Activated CD4-positive, alpha-beta T cell treated with anti-CD3 and anti-CD28 coated beads, Interleukin-2, amount 50 U/mL, for 48 hours (primary cell): ENCODE results near the gene RHEBL1.

Experiments
- DNase-seq, 2 experiments: peaks; one replicate each; pipeline ENCODE4 v3.0.0-alpha.2; 2020

Gene RHEBL1

GRCh38 chr12:49069507-49070346 lies at the start of gene RHEBL1:
RHEBL1 (minus strand) TSS chr12:49069979; CDS start chr12:49069785, 194 bp downstream.
- peak; percentile 99 for DNase-seq

DNA sequence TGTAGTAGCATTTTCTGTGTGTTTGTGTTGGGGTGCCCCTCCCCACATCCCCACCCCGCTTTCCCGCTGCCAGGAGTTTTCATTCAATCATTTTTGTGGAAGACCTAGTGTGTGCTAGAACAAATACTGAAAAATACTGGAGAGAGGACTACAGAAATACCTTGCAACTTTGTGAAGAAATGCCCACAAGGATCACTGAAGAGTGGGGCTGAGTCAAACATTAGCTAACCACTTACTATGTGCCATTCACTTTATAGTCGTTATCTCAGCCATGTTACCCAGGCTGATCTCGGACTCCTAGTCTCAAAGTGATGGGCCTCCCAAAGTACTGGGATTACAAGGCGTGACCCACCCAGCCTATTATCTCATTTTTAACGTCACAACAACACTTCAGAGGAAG lies 41.4 kb upstream of the RHEBL1 start:
- DNase-seq, result no peak

DNA sequence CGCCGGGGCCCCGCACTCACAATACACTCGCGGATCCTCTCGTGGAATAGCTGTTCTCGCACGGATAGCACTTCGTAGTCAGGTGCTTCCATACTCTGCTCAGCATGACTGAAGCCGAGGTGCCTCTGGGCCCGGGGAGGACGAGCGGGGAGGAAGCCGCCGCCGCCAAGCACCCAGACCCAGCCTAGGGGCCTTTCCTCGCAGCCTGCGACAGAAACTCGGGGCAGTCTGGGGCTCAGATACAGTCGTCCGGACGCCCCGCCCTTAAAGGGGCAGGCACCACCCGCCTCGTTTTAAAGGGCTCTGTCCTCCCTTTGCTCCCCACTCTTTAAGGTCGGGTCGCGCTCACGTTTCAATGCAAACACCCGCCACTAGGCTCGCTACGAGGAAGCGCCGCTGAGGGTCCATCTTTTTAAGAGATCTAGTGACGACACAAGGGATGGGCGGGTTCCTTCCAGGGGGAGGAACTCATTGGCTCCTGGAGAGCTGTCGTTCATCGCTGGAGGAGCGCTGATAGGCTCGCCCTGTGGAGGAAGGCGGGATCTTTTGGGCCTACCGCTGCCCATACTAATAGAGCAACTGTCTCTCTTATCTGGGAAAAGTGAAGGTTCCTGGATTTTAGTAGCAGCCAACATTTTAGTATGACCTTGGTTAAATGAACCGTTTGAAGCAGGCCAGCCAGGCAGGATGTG lies 40.8 kb upstream of the RHEBL1 start, which contains the start of gene LMBR1L:
LMBR1L (minus strand) TSS at position 384 of the 692 bp plus-strand sequence; CDS start at position 92, 292 bp downstream.
- peak; percentile 93 to 96 for DNase-seq

DNA sequence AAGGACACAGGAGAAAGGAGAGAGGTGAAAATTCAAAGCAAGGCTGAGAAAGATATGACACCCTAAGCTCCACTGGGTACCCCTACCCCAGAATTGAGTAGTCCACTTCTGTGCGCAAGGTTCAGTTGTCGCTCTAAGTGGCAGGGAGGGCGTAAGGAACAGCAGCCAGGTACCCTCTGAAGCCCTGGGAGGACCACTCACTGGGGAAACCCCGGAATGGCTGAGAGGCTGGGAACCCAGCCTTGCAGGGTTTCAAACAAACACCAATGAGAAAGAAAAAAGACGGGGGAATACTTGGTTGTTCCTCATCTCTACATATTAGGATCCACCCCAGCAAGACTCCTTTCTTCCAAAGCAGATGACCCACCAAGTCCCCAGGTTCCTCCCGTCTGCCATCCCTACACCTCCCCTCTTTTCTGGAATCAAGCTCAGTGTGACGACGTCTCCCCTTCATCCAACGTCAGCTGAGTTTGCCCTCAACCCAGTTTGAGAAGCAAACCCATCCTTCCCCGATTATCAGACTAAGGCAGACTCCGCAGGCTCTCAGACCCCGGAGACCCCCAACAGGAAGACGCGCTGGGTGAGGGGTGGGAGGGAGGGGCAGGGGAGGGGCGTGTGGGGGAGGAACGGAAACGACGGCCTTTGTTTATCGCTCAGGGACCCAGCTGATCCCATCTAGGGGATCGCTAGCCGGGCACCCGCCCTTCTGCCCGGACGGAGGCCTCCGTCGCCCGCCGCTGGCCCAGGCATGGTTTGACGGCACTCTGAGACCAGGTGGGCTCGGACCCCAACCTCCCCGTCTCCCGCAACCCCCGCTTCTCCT lies 40.1 kb upstream of the RHEBL1 start:
- DNase-seq, result no peak

- no peak for DNase-seq
Observed at GRCh38 chr12:49108958-49109404, 39.2 kb upstream of the RHEBL1 start.

- no peak for DNase-seq
Observed at GRCh38 chr12:49105504-49106084, 35.8 kb upstream of the RHEBL1 start.

- no peak for DNase-seq
Observed at GRCh38 chr12:49104822-49105221, 35.0 kb upstream of the RHEBL1 start.

DNA sequence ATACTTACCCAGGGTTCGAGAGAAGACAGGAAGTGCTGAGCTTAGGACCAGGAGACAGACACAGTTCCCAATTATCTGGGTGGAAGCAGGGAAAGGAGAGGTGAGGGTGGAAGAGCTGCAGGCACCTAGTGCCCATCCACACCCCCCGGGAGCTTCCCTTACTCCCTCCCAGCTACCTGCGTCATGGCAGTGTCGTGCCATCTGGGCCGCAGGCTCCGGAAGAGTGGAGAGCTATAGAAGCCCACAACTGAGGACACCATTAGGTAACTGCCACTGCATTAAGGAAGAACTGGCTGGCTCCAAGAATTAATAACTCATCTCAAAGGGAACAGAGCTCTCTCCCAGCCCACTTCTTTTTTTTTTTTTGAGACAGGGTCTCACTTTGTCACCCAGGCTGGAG lies 30.6 kb upstream of the RHEBL1 start:
- DNase-seq, result no peak

- DNase-seq, result no peak
Observed at GRCh38 chr12:49098703-49099102, 28.9 kb upstream of the RHEBL1 start.

- peak; percentile 74 to 75 for DNase-seq
Observed at GRCh38 chr12:49098035-49098451, 28.3 kb upstream of the RHEBL1 start.

DNA sequence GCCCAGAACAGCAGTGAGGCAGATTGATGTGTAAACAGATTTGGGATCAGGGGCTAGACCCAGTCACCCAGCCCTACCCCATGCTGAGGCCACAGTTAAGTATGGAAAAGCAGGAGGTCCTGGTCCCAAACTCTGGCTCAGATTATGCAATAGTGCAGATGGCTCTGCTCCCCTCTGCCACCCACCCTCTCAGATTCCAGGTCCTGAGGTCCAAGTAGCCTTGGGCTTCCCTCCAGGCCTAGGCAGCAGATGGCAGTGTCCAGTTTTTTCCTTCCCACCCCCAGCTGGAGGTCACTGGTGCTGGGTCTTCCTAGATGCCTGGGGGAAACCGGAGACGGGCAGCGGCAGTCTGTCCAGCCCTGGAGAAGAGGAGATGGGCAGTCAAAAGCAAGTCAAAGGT lies 27.6 kb upstream of the RHEBL1 start:
- no peak for DNase-seq

DNA sequence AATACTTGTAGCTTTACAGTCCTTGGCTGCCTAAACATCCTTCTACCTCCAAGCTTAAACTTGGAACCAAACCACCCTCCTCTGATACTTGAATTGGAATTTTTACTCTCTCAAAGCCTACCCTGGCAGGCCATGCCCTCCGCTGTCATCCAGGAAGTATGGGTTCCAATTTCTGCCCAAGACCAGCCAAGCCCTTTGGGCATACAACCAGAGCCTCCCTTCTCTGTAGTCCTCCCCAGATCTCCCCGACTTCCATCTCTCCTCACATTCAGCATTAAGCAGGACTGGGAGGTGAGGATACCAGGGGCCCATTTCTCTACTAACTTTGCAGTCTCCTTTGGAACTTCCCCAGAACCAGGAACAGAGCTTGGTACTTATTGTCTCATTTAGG lies 25.2 kb upstream of the RHEBL1 start:
- no peak for DNase-seq

GRCh38 chr12:49094160-49094974 lies 24.6 kb upstream of the RHEBL1 start, which contains the start of gene DHH:
DHH (minus strand) TSS chr12:49094801; CDS start chr12:49094512, 289 bp downstream.
- peak in 1 of 2 experiments; percentile 10 for DNase-seq

DNA sequence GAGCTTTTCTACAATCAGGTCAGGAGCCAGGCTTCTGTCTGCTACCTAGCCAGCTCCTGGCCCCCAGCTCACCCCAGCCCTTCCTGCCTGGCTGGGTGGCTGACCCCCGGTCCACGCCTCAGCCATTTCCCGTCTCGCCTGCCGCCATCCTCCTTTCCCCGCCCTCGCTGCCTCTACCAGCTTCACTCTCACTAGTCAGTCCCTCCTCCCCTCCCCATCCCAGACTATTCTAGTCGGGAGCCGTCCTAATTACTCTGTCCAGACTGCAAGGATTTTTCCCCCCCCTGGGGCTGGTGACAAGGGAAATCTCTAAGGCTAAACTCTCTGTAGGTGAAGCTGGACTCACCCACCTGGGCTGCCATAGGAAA lies 24.0 kb upstream of the RHEBL1 start:
- DNase-seq, result no peak

GRCh38 chr12:49092816-49093406 lies 23.1 kb upstream of the RHEBL1 start:
- DNase-seq, result no peak

DNA sequence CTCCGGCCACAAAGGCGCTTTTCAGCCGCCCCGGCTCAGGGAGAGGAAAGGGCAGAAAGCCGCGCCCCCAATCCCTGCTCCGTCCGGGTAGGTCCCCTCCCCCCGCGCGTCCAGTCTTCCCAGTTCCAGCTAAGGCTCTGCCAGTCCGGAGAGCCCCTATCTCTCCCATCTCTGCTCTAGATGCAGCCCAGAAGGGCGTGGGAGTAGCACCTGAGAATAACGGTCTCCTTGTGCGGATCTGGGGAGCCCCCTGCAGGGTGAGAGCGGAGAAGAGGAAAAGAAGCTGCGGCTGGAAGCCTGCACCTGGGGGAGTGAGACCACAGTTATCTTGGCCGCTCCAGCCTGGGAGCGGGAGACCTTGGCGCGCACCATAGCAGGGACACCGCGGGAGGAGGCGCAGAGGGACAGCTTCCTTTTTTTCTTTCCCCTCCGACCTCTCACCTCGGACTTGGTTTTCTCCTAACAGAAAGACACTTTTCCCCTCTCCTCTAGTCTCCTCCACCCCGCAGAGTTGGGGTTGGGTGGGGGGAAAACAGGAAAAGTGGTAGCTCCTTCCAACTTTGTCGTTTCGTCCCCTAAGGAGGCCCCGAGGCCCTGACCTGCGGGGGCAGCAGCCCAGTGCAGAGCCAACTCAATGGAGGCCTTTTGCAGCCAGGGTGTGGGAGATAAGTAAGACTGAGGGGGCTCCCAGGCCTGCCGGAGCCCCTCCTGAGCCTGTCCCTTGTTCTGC lies 22.5 kb upstream of the RHEBL1 start:
- peak; percentile 68 to 76 for DNase-seq

- no peak for DNase-seq
Observed at GRCh38 chr12:49091836-49092085, 22.0 kb upstream of the RHEBL1 start.

DNA sequence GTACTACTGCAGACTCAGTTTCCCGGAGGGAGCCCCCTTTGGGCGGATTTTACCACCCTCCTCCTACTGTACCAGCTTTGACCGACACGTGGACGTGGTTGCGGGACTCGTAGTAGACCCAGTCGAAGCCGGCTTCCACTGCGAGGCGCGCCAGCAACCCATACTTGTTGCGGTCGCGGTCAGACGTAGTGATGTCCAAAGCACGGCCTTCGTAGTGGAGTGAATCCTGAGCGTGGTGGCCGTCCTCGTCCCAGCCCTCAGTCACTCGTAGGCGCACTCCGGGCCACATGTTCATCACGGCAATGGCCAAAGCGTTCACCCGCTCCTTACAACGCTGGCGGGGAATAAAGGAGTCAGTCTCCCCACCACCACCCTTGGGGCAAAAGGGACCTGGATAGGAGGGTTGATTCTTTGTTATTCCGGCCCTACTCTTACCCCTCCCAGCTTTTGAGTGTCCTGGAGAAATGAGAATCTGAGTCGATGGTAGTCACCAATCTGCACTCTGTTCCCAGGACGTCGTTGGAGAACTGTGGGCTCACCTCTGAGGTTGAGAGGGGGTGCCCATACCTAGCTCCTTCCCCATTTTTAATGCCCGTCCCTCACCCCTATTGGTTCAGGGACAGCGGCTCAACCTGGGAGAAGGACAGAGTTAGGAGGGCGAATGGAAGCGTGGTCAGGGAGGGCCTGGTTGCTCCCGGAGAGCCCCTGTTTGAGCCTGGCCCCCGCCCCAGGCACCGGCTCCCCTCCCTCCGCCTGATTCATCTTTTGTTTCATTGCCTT lies 21.5 kb upstream of the RHEBL1 start:
- peak in 1 of 2 experiments; percentile 10 for DNase-seq

DNA sequence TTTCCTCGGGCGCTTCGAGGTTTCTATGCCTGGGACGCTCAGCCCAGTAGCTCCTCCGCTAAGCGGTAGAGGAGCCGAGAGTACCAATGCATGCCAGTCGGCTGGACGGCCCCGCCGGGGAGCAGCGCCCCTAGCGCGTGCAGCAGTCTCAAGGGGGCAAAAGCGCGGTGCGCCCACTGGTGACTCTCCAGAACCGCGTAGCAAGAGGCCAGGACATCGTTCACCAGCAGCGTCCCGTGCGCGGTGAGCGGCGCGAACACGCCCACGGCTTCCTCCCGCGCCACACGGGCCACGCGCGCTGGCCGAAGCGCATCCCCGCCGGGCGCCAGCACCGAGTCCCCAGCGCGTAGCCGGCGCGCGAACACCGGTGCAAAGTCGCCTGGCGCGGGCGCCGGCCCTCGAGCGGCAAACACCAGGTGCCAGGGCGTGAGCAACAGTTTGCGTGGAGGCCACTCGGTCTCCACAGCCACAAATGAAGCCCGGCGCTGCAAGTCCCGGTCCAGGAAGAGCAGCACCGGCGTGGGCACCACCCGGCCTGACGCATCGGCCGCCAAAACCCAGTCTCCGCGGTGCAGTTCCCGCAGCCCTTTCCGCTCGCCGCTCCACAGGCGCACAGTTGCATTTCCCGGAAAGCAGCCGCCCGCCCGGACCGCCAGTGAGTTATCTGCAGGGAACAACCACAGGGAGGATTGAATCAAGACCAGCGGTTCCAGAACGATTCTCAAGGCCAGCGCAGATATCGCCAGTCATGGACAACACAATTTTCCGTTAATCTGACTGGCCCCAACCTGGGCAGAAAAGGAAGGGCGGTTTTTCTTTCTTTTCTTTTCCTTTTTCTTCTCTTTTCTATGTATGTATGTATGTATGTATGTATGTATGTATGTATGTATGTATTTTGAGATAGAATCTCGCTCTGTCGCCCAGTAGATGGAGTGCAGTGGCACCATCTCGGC lies 20.3 kb upstream of the RHEBL1 start:
- peak; percentile 46 to 53 for DNase-seq
